ENCODE measurements around the gene NELL1. TPM values are rescaled to one million over a fixed set of nuclear protein-coding genes. Genes with fewer than 3 reads are reported as not detected.

The NELL1 gene
- total and polyA plus RNA-seq, 7 donors = 0.34 to 1.1 (median 0.62) TPM; not detected in 3

DNA sequence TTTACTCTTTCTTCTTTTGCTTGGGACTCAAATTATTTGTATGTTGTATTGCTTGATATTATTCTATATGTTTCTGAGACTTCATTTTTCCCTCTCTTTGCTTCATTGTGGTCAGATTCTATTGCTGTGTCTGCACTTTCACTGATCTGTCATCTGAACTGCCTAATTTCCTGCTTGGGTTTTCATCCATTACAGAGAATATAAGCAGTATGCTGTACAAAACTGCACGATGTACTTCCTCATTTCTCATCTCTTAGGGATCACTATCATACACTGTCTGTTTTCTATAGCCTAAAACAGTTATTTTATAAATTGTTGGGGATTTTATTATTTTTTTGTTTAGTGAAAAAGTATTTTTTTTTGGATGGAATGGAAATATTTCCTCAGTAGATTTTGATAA lies 786.8 kb downstream of the NELL1 start:
- H3K4me1 ChIP-seq = no peaks in the 10 kb centered on the region
- intact Hi-C loops (cut with DNase I) = no loop called here
- H3K27ac ChIP-seq = no peak overlapping the region
- no peaks in the 10 kb centered on the region for H3K36me3 ChIP-seq
- TF ChIP-seq POLR2A (IDR thresholded peaks at IDR 0.05) = no peak
- TF ChIP-seq, protein P1, sequence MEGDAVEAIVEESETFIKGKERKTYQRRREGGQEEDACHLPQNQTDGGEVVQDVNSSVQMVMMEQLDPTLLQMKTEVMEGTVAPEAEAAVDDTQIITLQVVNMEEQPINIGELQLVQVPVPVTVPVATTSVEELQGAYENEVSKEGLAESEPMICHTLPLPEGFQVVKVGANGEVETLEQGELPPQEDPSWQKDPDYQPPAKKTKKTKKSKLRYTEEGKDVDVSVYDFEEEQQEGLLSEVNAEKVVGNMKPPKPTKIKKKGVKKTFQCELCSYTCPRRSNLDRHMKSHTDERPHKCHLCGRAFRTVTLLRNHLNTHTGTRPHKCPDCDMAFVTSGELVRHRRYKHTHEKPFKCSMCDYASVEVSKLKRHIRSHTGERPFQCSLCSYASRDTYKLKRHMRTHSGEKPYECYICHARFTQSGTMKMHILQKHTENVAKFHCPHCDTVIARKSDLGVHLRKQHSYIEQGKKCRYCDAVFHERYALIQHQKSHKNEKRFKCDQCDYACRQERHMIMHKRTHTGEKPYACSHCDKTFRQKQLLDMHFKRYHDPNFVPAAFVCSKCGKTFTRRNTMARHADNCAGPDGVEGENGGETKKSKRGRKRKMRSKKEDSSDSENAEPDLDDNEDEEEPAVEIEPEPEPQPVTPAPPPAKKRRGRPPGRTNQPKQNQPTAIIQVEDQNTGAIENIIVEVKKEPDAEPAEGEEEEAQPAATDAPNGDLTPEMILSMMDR (IDR thresholded peaks at IDR 0.05) = no peak
- no peak for DNase-seq
- H3K4me3 ChIP-seq = no peak overlapping the region
- 33 to 49% methylated on average over 1 of the region's 1 CpG for WGBS, 2 donors
- no peaks in the 10 kb centered on the region for H3K27me3 ChIP-seq
- no peaks in the 10 kb centered on the region for H3K9me3 ChIP-seq

DNA sequence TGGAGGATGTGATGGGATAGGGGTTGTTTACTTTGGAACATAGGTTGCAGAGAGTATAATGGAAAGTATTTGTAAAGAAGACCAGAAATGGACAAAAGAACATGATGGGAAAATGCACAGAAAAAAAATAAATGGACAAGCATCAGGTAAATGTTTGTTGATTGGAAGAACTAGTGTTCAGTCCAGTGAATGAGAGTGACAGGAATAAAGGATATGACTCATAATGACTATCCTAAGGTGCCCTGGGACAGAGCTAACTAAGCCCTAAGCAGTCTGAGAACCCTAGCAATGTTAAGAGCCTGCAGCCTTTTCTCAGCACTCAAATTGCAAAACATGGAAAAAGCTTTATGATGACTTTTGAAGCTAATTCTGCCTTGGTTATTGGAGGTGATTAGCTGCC lies 790.7 kb downstream of the NELL1 start:
- Histone ChIP-seq H3K36me3 (no peaks in the 10 kb centered on the region), H3K27ac (no peak overlapping the region), H3K9me3 (peaks cover 0 to 3% (median 0%) of the 10 kb centered on the region in 4 donors), H3K27me3 (no peaks in the 10 kb centered on the region), H3K4me1 (no peaks in the 10 kb centered on the region), H3K4me3 (no peak overlapping the region)
- DNase-seq = no peak
- intact Hi-C loops (cut with DNase I) = no loop called here
- TF ChIP-seq EP300 (IDR thresholded peaks at IDR 0.05) (no peak), POLR2AphosphoS5 (IDR thresholded peaks at IDR 0.05) (no peak), POLR2A (IDR thresholded peaks at IDR 0.05) (no peak)
- TF ChIP-seq, protein P1 (IDR thresholded peaks at IDR 0.05) = no peak

DNA sequence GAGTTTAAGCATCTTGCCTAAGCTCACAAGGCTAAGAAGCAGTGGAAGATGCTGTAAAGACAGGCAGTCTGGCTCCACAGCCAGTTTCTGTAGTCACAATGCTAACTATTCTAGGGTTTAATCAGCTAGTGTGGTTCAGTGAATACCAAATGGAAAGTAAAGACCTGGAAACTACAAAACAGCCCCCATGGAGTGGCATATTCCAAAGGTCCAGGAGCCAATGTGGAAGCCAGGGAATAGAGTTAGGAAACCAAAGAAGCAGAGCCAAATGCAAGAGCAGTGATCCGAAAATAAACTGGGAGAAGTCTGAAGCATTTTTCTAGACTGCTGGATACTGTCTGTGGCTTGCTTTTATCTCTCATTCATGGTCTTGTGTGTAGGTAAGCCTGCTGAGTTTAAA lies 792.3 kb downstream of the NELL1 start:
- Histone ChIP-seq H3K9me3 (peaks cover 0 to 3% (median 0%) of the 10 kb centered on the region in 4 donors), H3K36me3 (no peaks in the 10 kb centered on the region), H3K4me1 (no peaks in the 10 kb centered on the region), H3K27me3 (no peaks in the 10 kb centered on the region), H3K27ac (no peak overlapping the region), H3K4me3 (no peak overlapping the region)
- WGBS, 2 donors = 92 to 94% methylated on average over 1 of the region's 1 CpG
- intact Hi-C loops (cut with DNase I) = no loop called here
- DNase-seq = no peak
- TF ChIP-seq, protein P1 (IDR thresholded peaks at IDR 0.05) = no peak
- TF ChIP-seq EP300 (IDR thresholded peaks at IDR 0.05) (no peak), POLR2AphosphoS5 (IDR thresholded peaks at IDR 0.05) (no peak), POLR2A (IDR thresholded peaks at IDR 0.05) (no peak)

DNA sequence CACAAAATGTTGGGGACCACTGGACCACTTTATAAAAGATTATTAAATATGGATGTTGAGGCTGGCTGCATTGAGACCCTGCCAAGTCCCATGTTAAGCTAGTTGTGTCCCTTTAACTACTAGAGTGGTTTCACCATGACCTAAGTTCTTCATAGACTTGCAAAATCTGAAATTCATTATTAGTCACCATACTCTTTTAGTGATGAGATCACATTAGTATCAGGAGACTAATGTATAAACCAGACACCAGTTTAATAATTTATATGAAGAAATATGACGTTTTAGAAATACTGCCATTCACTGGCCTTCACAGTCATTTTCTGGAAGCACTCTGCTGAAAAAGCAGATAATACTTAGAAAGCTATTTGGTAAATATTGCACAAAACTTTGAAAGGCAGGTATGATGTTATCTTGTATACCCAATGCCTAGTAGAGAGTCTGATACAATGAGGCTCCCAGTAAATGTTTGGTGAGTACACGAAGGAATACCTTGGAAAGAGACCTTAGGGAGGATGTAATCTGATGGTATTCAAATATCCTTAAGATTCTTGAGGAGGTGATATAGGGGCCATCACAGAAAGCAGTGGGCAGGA lies 795.3 kb downstream of the NELL1 start:
- H3K4me1 ChIP-seq = no peaks in the 10 kb centered on the region
- H3K4me3 ChIP-seq = no peak overlapping the region
- TF ChIP-seq, protein P1 (IDR thresholded peaks at IDR 0.05) = no peak
- no peak for TF ChIP-seq POLR2AphosphoS5 (IDR thresholded peaks at IDR 0.05)
- no peak for TF ChIP-seq EP300 (IDR thresholded peaks at IDR 0.05)
- no peak for TF ChIP-seq POLR2A (IDR thresholded peaks at IDR 0.05)
- no peak overlapping the region for H3K27ac ChIP-seq
- intact Hi-C loops (cut with DNase I) = no loop called here
- peaks cover 0 to 3% (median 0%) of the 10 kb centered on the region in 4 donors for H3K9me3 ChIP-seq
- no peaks in the 10 kb centered on the region for H3K36me3 ChIP-seq
- no peaks in the 10 kb centered on the region for H3K27me3 ChIP-seq
- no peak for DNase-seq
- 56 to 69% methylated on average over 2 of the region's 2 CpGs for WGBS, 2 donors

DNA sequence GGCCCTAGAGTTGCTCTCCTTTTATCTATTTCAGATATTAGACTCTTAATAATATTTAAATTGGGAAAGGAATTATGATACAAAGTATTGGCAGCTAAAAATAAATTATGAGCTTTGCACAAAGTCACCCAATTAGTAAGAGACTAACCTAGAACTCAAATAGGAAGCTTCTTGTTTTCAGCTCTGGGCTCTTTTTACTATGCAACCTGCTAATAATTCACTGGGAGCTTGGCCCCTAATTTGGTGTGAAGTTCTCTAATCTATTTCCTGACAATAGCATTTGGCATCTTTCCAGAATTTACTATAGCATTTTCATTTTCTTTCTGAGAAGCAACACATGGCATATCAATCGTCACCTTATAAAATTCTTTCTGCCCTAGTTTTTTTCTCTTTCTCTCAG lies 795.8 kb downstream of the NELL1 start:
- no peak for DNase-seq
- TF ChIP-seq POLR2A (IDR thresholded peaks at IDR 0.05) (no peak), EP300 (IDR thresholded peaks at IDR 0.05) (no peak), POLR2AphosphoS5 (IDR thresholded peaks at IDR 0.05) (no peak)
- TF ChIP-seq, protein P1 (IDR thresholded peaks at IDR 0.05) = no peak
- H3K36me3 ChIP-seq = no peaks in the 10 kb centered on the region
- no peak overlapping the region for H3K4me3 ChIP-seq
- no peak overlapping the region for H3K27ac ChIP-seq
- H3K4me1 ChIP-seq = no peaks in the 10 kb centered on the region
- intact Hi-C loops (cut with DNase I) = no loop called here
- peaks cover 0 to 3% (median 0%) of the 10 kb centered on the region in 4 donors for H3K9me3 ChIP-seq
- no peaks in the 10 kb centered on the region for H3K27me3 ChIP-seq
- WGBS, 2 donors = 59 to 67% methylated on average over 1 of the region's 1 CpG
